ENCODE measurements around the gene FAM181A.
A peak's percentile ranks its signal among the peaks of the same experiment; 100 is the strongest.

FAM181A gene

DNA sequence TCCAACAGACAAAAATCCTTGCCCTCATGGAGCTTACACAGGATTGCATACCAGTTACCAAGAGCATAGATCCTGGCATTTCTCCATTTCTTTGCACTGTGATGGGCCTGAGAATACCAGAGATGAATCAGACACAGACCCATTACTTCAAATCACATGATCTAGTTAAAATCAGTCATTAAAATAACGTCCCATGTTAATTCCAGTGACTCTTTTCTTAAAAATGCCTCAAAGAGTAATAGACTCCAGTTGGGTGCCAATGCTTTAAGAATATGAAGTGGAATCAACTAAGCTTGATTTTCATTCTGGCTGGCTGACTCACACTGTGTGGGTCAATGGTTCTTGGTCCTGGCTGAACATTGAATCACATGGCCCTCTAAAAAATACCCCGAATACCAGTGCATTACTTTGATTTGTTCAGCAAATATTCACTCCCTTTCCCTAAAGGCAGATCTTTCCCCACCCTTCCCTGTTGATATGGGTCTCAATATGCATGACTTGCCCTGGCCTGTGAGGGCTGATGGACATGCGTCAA is 38.2 kb downstream of the FAM181A start:
- DNase-seq: no peak

GRCh38 chr14:93965946-93966474 is 38.9 kb downstream of the FAM181A start:
- DNase-seq: no peak

GRCh38 chr14:93967637-93968250 is 40.6 kb downstream of the FAM181A start:
- DNase-seq: no peak

- no peak for DNase-seq
Measured at GRCh38 chr14:93969082-93969828, 42.1 kb downstream of the FAM181A start.

DNA sequence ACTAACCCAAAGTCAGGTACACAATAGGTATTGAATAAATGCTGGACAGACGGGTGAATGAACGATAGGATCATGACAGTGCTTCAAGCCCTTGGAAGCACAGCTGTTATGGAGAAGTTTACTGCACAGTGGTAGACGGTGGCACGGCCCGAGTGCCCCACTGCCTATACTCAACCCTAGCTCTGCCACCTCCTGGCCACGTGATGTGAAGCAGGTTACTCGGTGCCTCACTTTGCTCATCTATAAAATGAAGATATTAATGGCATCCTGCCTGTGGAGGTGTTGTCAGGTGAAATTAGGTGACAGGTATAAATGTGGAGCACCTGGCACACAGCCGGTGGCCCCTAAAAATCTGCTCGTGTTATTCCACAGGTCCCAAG is 43.4 kb downstream of the FAM181A start:
- peak; percentile 64 for DNase-seq

DNA sequence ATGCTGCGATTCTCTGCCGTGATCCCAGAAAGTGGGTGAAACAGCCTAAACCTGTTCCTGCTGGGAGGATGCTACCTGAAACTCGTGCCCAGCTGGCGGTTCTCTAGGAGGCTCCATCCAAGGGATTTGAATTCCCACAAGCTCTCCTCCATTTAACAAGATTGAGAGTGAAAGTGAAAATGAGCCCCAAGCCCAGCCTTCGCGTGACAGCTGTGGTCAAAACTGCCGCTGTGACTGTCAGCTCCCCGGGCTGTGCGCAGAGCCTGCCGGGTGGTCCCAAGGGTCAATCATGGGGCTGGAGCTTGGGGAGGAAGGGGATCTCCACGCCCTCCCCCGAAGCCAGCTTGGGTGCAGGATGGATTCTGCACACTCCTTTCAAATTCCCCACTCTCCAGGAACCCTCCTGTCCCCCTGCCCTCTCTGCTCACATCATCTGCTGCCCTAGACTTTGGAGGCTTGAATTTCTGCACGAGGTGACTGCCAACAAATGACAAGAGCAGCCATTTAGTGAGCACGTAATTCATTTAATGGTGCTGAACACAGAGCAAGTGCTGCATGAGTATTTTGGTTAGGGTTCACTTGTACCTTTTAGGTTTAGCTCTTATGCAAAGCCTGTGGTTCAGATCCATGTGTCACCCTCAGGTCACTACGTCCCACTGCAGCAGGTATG is 44.0 kb downstream of the FAM181A start:
- DNase-seq: no peak

DNA sequence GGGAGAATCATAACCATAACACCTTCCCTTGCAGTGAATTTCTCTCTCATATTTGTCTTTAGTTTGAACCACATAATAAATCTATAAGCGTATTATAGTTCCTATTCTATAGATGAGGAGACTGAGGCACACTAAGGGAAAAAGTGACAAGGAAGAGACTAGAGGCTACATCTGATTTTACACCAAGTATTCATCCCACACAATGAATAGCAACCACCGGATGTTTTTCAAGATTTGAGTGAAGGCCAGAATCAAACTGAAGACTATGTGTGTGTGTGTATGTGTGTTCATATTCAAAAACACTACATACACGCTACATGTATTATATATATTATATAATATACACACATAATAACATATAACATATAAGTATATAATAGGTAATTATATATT is 44.5 kb downstream of the FAM181A start:
- no peak for DNase-seq

DNA sequence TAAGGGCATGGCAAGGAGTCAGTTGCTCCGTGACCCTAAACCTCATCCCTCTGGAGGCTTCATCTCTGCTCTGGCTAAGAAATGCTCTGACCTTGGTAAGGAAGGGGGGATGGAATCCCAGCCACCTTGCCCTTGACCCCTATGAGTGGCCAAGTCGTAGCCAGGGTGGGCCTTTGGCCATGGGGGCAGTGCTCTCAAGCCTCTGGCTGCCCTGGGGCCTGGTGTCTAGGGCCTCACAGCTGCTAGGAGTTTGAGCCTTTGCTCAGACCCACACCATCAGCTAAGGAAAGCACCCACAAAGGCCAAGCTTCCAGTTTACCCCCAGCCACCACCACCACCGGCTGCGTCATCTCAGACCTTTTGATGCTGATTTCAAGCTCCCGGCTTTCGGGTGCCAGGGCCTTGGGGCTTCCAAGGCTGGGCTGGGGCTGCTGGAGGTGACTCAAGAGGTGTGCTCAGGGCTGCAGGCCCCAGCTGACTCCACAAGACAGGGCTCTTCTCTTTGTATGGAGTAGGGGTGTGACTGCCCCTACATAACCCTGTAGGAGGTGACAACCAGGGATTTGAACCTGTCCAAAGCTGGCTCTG is 45.6 kb downstream of the FAM181A start:
- DNase-seq: no peak

GRCh38 chr14:93973607-93974006 is 46.5 kb downstream of the FAM181A start:
- DNase-seq: no peak

GRCh38 chr14:93974299-93974698 is 47.2 kb downstream of the FAM181A start:
- DNase-seq: no peak

DNA sequence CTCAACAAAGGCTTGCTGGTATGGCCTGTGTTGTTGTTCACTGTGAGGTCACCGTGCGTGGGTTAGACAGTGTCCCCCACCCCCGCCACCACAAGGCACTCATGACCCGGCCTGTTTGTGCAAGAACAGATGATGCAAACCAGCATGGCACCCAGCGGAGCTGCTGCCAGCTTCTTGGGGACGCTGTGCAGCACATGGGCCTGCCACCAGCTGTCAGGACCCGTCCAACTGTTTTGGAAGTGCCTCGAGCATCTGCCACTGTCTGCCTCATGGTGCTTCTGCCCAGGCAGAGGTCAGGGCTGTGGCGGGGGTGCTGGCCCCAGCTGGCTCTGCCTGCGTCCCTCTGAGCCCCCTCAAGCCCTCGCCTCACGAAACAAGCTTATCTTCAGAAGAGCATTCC is 47.7 kb downstream of the FAM181A start:
- DNase-seq: no peak

- no peak for DNase-seq
Measured at GRCh38 chr14:93975791-93976476, 48.8 kb downstream of the FAM181A start.

- DNase-seq: no peak
Measured at GRCh38 chr14:93976477-93977057, 49.4 kb downstream of the FAM181A start, which contains the start of gene ASB2. Gene ASB2 (minus strand): TSS chr14:93976570. CDS start chr14:93964539, 12,031 bp downstream.

GRCh38 chr14:93977171-93977570 is 50.0 kb downstream of the FAM181A start:
- no peak for DNase-seq

DNA sequence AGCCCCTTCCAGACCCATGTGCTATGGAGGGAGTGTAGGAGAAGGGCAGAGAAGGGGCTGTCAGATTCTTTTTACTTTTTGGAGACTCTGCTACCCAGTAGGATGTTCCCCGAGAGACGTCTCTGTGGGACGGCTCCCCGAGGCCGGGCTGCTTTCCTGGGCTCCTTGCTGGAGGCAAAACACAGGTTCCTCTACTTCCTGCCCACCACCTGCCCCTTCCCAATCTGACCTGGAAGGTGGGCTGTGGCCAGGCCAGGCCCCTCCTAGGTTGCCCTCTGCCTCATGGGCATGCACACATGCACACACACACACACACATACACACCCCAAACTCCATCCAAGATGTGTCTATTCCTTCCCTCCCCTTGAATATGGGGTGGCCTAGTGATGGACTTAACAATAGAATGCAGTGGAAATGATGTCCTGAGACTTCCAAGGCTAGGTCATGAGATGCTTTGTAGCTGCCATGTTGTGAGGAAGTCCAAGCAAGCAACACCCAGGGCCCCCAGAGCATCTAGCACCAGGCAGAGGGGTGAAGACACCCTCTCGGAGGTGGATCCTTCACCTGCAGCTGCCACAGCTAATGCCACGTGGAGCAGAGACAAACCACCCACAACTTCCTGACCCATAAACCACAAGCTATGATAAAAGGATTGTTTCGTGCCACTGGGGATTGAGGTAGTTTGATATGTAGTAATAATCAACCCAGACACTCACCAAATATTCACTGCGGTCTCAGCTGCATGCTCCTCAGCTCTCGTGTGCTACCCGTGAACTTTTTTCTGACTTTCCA is 50.8 kb downstream of the FAM181A start:
- DNase-seq: peak; percentile 54

DNA sequence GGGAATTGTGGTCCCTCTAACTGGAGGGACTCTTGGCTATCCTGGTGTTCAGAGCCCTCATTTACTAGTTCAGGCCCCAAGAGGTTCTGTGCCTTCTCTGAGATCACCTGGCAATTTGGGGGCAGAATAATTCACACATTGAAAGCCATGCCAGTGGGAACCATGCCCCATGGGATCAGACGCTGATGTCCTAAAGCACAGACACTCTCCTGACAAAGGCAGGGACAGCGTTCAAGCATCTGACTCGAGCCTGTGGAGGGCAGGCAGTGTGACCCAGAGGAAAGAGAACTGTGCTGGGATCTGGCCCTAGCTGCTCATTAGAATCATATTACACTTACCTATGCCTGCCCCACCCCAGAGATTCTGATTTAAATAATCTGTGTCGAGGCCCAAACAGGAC is 51.6 kb downstream of the FAM181A start:
- no peak for DNase-seq

Measured in activated CD4-positive, alpha-beta T cell treated with anti-CD3 and anti-CD28 coated beads for 1 hour (primary cell).